Measurements from ENCODE around the gene CLK2. TPM values are rescaled to one million over a fixed set of nuclear protein-coding genes. Genes with fewer than 3 reads are reported as not detected.

CLK2 gene
- total and polyA plus RNA-seq, 2 of the 8 experiments (the other 6 are each of a cell fraction or from before 2014, with no cell fraction given): 62.2 to 76.0 TPM

- TF ChIP-seq CHD7 (IDR thresholded peaks at IDR 0.05; ENCODE audit: insufficient replicate concordance, low read length) (no peak), RBBP5 (IDR thresholded peaks at IDR 0.05; ENCODE audit: borderline replicate concordance, low read depth, low read length) (no peak)
These were observed 23.4 kb upstream of the CLK2 start (continued) for GRCh38 chr1:155296661-155297060.

All from H1 (cell line).